Neural progenitor cell (in vitro differentiated cells): ENCODE data around the gene OSBP. TPM values are rescaled to one million over a fixed set of nuclear protein-coding genes. Genes with fewer than 3 reads are reported as not detected.

Experiments used
- DNase-seq: peaks from one replicate; pipeline ENCODE4 v3.0.0-alpha.2; 2016; ENCODE audit warnings: low spot score
- H2AFZ ChIP-seq: fragments of 200-600 bp; sonication (generic); replicated peaks from 2 replicates; pipeline ENCODE4 v1.6.1; 2016; ENCODE audit warnings: antibody characterized with exemption
- H3F3A ChIP-seq: fragments of 200-600 bp; sonication (generic); 2 replicates; pipeline ENCODE4 v1.6.1; 2016; ENCODE audit warnings: antibody characterized with exemption, low read depth
- H3K27ac ChIP-seq: fragments of 200-600 bp; sonication (generic); 2 replicates; pipeline ENCODE4 v1.5.1; 2016; ENCODE audit warnings: mild to moderate bottlenecking
- H3K27me3 ChIP-seq: fragments of 200-600 bp; sonication (generic); 2 replicates; pipeline ENCODE4 v1.6.1; 2016; ENCODE audit warnings: mild to moderate bottlenecking, moderate library complexity
- H3K36me3 ChIP-seq: fragments of 200-600 bp; sonication (generic); 2 replicates; pipeline ENCODE4 v1.5.1; 2016
- H3K4me1 ChIP-seq: fragments of 200-600 bp; sonication (generic); 2 replicates; pipeline ENCODE4 v1.6.1; 2016; ENCODE audit warnings: mixed run types
- H3K4me2 ChIP-seq: fragments of 200-600 bp; sonication (generic); 2 replicates; pipeline ENCODE4 v1.6.1; 2016
- H3K4me3 ChIP-seq: fragments of 200-600 bp; sonication (generic); 2 replicates; pipeline ENCODE4 v1.5.1; 2016
- H3K79me2 ChIP-seq: fragments of 200-600 bp; sonication (generic); 2 replicates; pipeline ENCODE4 v1.6.1; 2016; ENCODE audit warnings: low read depth
- H3K9ac ChIP-seq: fragments of 200-600 bp; sonication (generic); 2 replicates; pipeline ENCODE4 v1.6.1; 2016
- H3K9me3 ChIP-seq: fragments of 200-600 bp; sonication (generic); 2 replicates; pipeline ENCODE4 v1.5.1; 2016; ENCODE audit warnings: low read depth
- H4K20me1 ChIP-seq: fragments of 200-600 bp; sonication (generic); 2 replicates; pipeline ENCODE4 v1.6.1; 2016; ENCODE audit warnings: low read depth
- H3K27ac Mint-ChIP-seq: 3 replicates; pipeline ENCODE4 v1.8.0; 2021; ENCODE audit warnings: mixed read lengths
- H3K27me3 Mint-ChIP-seq: 2 replicates; pipeline ENCODE4 v1.8.0; 2022; ENCODE audit warnings: low read depth, mild to moderate bottlenecking, inconsistent platforms, moderate library complexity, mixed read lengths; ENCODE audit not compliant: insufficient read depth
- H3K36me3 Mint-ChIP-seq: 3 replicates; pipeline ENCODE4 v1.8.0; 2021; ENCODE audit warnings: mixed read lengths
- H3K4me1 Mint-ChIP-seq: 3 replicates; pipeline ENCODE4 v1.8.0; 2021; ENCODE audit warnings: mixed read lengths
- H3K4me3 Mint-ChIP-seq: 3 replicates; pipeline ENCODE4 v1.8.0; 2021; ENCODE audit warnings: mild to moderate bottlenecking, moderate library complexity, mixed read lengths
- H3K9me3 Mint-ChIP-seq: 3 replicates; pipeline ENCODE4 v1.8.0; 2020; ENCODE audit warnings: mixed read lengths
- CTCF ChIP-seq: fragments of 200-600 bp; sonication (generic); IDR thresholded peaks from 2 replicates; pipeline ENCODE4 v1.5.1; 2017; ENCODE audit warnings: antibody characterized with exemption, mild to moderate bottlenecking
- EZH2 ChIP-seq: fragments of 200-600 bp; sonication (generic); IDR thresholded peaks from 2 replicates; pipeline ENCODE4 v1.6.1; 2017; ENCODE audit warnings: antibody characterized with exemption, mild to moderate bottlenecking, moderate library complexity
- EZH2phosphoT487 ChIP-seq: fragments of 200-600 bp; sonication (generic); IDR thresholded peaks from 2 replicates; pipeline ENCODE4 v1.6.1; 2017; ENCODE audit warnings: antibody characterized with exemption
- microRNA-seq: library from miRNA; unstranded; fragments of <30 nt; microRNA quantifications from one replicate; pipeline ENCODE4, GENCODE V29; 2016
- small RNA-seq: library from RNA; depleted of rRNA; stranded (forward); fragments of <200 nt; gene quantifications from one replicate; pipeline ENCODE3, GENCODE V24; 2015
- total RNA-seq: library from RNA; depleted of rRNA; stranded (reverse); fragments of >200 nt; gene quantifications from 2 replicates; pipeline ENCODE4 v1.2.3, GENCODE V29; 2015; ENCODE audit warnings: low replicate concordance

Gene OSBP
- total RNA-seq, 1 donor from 2014 or later = 22.7 TPM

GRCh38 chr11:59534676-59535075 lies 80.9 kb downstream of the OSBP start:
- TF ChIP-seq EZH2 = no peak
- TF ChIP-seq CTCF = no peak
- no peak for TF ChIP-seq EZH2phosphoT487
- Histone ChIP-seq H4K20me1 (no peaks in the 10 kb centered on the region), H2AFZ (peak overlapping the region; percentile 79), H3K36me3 (no peaks in the 10 kb centered on the region), H3K27me3 (no peaks in the 10 kb centered on the region), H3F3A (peaks cover 5% of the 10 kb centered on the region), H3K27ac (no peak overlapping the region), H3K4me3 (no peak overlapping the region), H3K4me1 (peaks cover 12% of the 10 kb centered on the region), H3K9ac (no peak overlapping the region), H3K4me2 (no peak overlapping the region), H3K9me3 (no peaks in the 10 kb centered on the region), H3K79me2 (no peaks in the 10 kb centered on the region)
- H3K27ac Mint-ChIP-seq = no peak overlapping the region
- peaks cover 25% of the 10 kb centered on the region for H3K4me1 Mint-ChIP-seq
- H3K27me3 Mint-ChIP-seq = peaks cover 6% of the 10 kb centered on the region
- peaks cover 7% of the 10 kb centered on the region for H3K36me3 Mint-ChIP-seq
- no peak overlapping the region for H3K4me3 Mint-ChIP-seq
- DNase-seq = no peak
- peaks cover 10% of the 10 kb centered on the region for H3K9me3 Mint-ChIP-seq

GRCh38 chr11:59532620-59533019 lies 83.0 kb downstream of the OSBP start:
- H2AFZ ChIP-seq = no peak overlapping the region
- H3F3A ChIP-seq = peaks cover 19% of the 10 kb centered on the region
- peaks cover 30% of the 10 kb centered on the region for H3K4me1 ChIP-seq
- peaks cover 38% of the 10 kb centered on the region for H3K4me1 Mint-ChIP-seq
- H3K27me3 ChIP-seq = no peaks in the 10 kb centered on the region
- no peaks in the 10 kb centered on the region for H3K79me2 ChIP-seq
- DNase-seq = no peak
- H4K20me1 ChIP-seq = no peaks in the 10 kb centered on the region
- TF ChIP-seq EZH2 (no peak), CTCF (no peak), EZH2phosphoT487 (no peak)
- peaks cover 7% of the 10 kb centered on the region for H3K36me3 Mint-ChIP-seq
- no peak overlapping the region for H3K4me2 ChIP-seq
- no peak overlapping the region for H3K27ac ChIP-seq
- H3K36me3 ChIP-seq = no peaks in the 10 kb centered on the region
- peaks cover 10% of the 10 kb centered on the region for H3K9me3 Mint-ChIP-seq
- H3K4me3 ChIP-seq = no peak overlapping the region
- H3K27me3 Mint-ChIP-seq = peaks cover 6% of the 10 kb centered on the region
- no peaks in the 10 kb centered on the region for H3K9me3 ChIP-seq
- peak overlapping the region; percentile 17 for H3K4me3 Mint-ChIP-seq
- no peak overlapping the region for H3K27ac Mint-ChIP-seq
- H3K9ac ChIP-seq = no peak overlapping the region

DNA sequence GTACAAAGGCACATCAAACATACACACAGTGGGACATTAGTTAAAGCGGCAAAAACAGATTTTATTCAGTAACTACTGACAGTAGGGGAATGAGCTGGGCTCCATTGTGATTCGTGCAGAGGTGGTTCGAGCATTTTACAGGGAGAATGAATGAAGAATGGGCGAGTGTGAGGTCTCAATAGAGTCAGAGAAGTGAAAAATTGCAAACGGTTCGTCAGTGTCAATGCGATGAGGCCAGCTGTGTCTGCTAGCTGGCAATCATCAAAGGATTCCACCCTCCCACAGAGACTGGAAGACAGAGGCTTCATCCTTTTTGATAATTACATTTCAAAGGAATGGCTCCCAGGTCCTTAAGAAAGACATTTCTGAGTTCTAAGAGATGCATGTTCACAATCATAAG lies 86.9 kb downstream of the OSBP start:
- peaks cover 49% of the 10 kb centered on the region for H3K4me1 Mint-ChIP-seq
- peaks cover 10% of the 10 kb centered on the region for H3K9me3 Mint-ChIP-seq

More for the DNA sequence above, 86.9 kb downstream of the OSBP start:
- no peak overlapping the region for H3K9ac ChIP-seq
- no peak overlapping the region for H3K4me3 ChIP-seq
- H4K20me1 ChIP-seq = no peaks in the 10 kb centered on the region
- peak overlapping the region; percentile 2 for H3K4me3 Mint-ChIP-seq
- H3K27ac Mint-ChIP-seq = peak overlapping the region; percentile 29
- peaks cover 2% of the 10 kb centered on the region for H3K27me3 Mint-ChIP-seq
- H3K36me3 Mint-ChIP-seq = peaks cover 7% of the 10 kb centered on the region
- H3F3A ChIP-seq = peaks cover 24% of the 10 kb centered on the region
- peak overlapping the region; percentile 34 for H3K27ac ChIP-seq
- H3K79me2 ChIP-seq = no peaks in the 10 kb centered on the region
- TF ChIP-seq EZH2 (no peak), EZH2phosphoT487 (no peak), CTCF (no peak)
- peak overlapping the region; percentile 61 for H3K4me2 ChIP-seq
- H2AFZ ChIP-seq = no peak overlapping the region
- H3K36me3 ChIP-seq = no peaks in the 10 kb centered on the region
- no peaks in the 10 kb centered on the region for H3K27me3 ChIP-seq
- no peaks in the 10 kb centered on the region for H3K9me3 ChIP-seq
- peak; percentile 67 for DNase-seq
- peaks cover 26% of the 10 kb centered on the region for H3K4me1 ChIP-seq

Small RNAs within 50 kb of the gene (microRNA-seq; reads per million reads assigned to microRNA genes)
- not detected for gene MIR3162

Small RNAs within 50 kb of the gene (small RNA-seq; reads per million reads assigned to genes)
- gene MIR3162 = not detected

Other genes with a start within 250 kb of the OSBP start
- not detected in 2 replicates for gene OR5A2, start 189.4 kb downstream of the OSBP start, total RNA-seq
- 0.02 and 0.06 TPM in 2 replicates for gene OR5A1, start 179.3 kb downstream of the OSBP start, total RNA-seq
- gene OR4D6, start 158.8 kb downstream of the OSBP start, total RNA-seq = not detected in 2 replicates
- gene OR4D10, start 142.5 kb downstream of the OSBP start, total RNA-seq = not detected in 2 replicates
- gene OR4D11, start 112.2 kb downstream of the OSBP start, total RNA-seq = not detected in 2 replicates
- gene OR4D9, start 104.2 kb downstream of the OSBP start, total RNA-seq = not detected in 2 replicates
- gene PATL1, start 53.3 kb upstream of the OSBP start, total RNA-seq = 15.3 and 16.0 TPM in 2 replicates
- not detected in 2 replicates for gene OR10V1, start 98.1 kb upstream of the OSBP start, total RNA-seq
- gene STX3, start 139.6 kb upstream of the OSBP start, total RNA-seq = 34.8 and 52.4 TPM in 2 replicates
- 42.3 and 49.8 TPM in 2 replicates for gene MRPL16, start 195.0 kb upstream of the OSBP start, total RNA-seq
- gene CBLIF, start 229.7 kb upstream of the OSBP start, total RNA-seq = not detected in 2 replicates